Thymus (tissue), 11 donors: ENCODE data around the gene SELENOS. TPM values are rescaled to one million over a fixed set of nuclear protein-coding genes. Genes with fewer than 3 reads are reported as not detected.

Experiments used
- DNase-seq, 9 donors: peaks; one replicate each; pipeline ENCODE4 v3.0.0-alpha.2; 2013; ENCODE audit warnings: low spot score in 9 of 9, low read depth in 6 of 9, missing footprints in 1 of 9
- H3K27ac ChIP-seq, 2 donors: one replicate each; pipeline ENCODE4 v1.5.1; 2013; ENCODE audit warnings: control low read depth in 1 of 2, low read depth in 1 of 2, low read length in 1 of 2, mild to moderate bottlenecking in 1 of 2, moderate library complexity in 1 of 2
- H3K27me3 ChIP-seq, 2 donors: one replicate each; pipeline ENCODE4 v1.5.1; 2013; ENCODE audit warnings: low read length in 1 of 2; ENCODE audit not compliant: control insufficient read depth in 2 of 2, insufficient read depth in 1 of 2
- H3K36me3 ChIP-seq, 2 donors: one replicate each; pipeline ENCODE4 v1.5.1; 2013; ENCODE audit warnings: low read length in 1 of 2, mild to moderate bottlenecking in 1 of 2, moderate library complexity in 1 of 2; ENCODE audit not compliant: control insufficient read depth in 2 of 2, insufficient read depth in 2 of 2
- H3K4me1 ChIP-seq, 2 donors: one replicate each; pipeline ENCODE4 v1.5.1; 2013; ENCODE audit warnings: low read length in 2 of 2; ENCODE audit not compliant: control insufficient read depth in 2 of 2, insufficient read depth in 2 of 2
- H3K4me3 ChIP-seq, 2 donors: one replicate each; pipeline ENCODE4 v1.5.1; 2013; ENCODE audit warnings: low read length in 2 of 2, control low read depth in 1 of 2, mild to moderate bottlenecking in 1 of 2
- H3K9me3 ChIP-seq, 2 donors: one replicate each; pipeline ENCODE4 v1.5.1; 2013; ENCODE audit warnings: low read length in 1 of 2, mild to moderate bottlenecking in 1 of 2; ENCODE audit not compliant: control insufficient read depth in 2 of 2, insufficient read depth in 1 of 2
- WGBS: extraction: QIAGEN DNeasy Blood & Tissue Kit; methylation state at CpG from one replicate; pipeline ENCODE4 v1.1.7; 2013; 5-methylcytosine and 5-hydroxymethylcytosine counted together
- polyA plus RNA-seq: library from polyadenylated mRNA; stranded (reverse); fragments of 200-250 nt; gene quantifications from one replicate; pipeline ENCODE4 v1.2.3, GENCODE V29; 2013
- total RNA-seq: library from RNA; stranded (reverse); fragments of 120-200 nt; gene quantifications from one replicate; pipeline ENCODE4 v1.2.4, GENCODE V29; 2013
- donor health status: healthy.

Gene SELENOS
- total and polyA plus RNA-seq, 2 donors, result 26.4 to 64.5 TPM

DNA sequence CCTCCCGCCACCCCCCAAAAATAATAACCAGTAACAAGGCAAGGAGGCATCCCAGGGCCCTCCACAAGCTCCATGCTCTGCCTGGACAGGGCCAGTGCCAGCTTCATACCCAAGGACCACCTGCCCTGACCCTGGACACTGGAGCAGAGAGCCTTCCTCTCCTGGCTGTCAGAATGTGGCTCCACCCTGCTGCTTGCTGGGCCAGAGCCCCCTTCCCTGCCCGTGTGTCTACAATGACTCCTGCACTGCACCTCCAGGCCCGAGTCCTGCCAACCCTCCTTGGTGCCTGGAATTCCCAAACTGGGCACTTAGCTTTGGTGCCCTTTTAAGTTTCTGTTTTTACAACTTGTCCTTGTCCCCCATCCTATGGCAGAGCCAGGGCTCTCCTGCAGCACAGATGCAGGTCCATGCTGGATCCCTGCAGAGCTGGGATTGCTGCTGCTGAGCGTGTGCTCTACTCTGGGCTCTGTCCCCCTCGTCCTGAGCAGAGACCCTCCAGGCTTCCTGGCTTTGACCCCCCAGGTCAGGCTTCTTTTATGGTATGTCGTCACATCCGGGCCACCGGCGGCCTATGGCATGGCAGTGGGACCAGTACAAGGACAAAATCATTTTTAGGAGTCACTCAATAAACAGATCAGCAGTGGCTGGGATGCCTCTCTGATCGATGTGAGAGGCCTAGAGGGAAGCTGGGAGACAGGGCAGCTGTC, 29.2 kb upstream of the SELENOS start:
- Histone ChIP-seq H3K27ac (no peak overlapping the region), H3K9me3 (no peaks in the 10 kb centered on the region), H3K36me3 (no peaks in the 10 kb centered on the region), H3K4me1 (no peaks in the 10 kb centered on the region), H3K4me3 (no peak overlapping the region), H3K27me3 (no peaks in the 10 kb centered on the region)
- WGBS, result 89% methylated on average over 10 of the region's 10 CpGs
- DNase-seq, result no peak

- Histone ChIP-seq H3K4me3 (no peak overlapping the region), H3K36me3 (no peaks in the 10 kb centered on the region), H3K27me3 (no peaks in the 10 kb centered on the region), H3K4me1 (no peaks in the 10 kb centered on the region), H3K27ac (no peak overlapping the region), H3K9me3 (no peaks in the 10 kb centered on the region)
- WGBS, result 96% methylated on average over 8 of the region's 8 CpGs
- no peak for DNase-seq
Observed at GRCh38 chr15:101305820-101306255, 28.6 kb upstream of the SELENOS start.

DNA sequence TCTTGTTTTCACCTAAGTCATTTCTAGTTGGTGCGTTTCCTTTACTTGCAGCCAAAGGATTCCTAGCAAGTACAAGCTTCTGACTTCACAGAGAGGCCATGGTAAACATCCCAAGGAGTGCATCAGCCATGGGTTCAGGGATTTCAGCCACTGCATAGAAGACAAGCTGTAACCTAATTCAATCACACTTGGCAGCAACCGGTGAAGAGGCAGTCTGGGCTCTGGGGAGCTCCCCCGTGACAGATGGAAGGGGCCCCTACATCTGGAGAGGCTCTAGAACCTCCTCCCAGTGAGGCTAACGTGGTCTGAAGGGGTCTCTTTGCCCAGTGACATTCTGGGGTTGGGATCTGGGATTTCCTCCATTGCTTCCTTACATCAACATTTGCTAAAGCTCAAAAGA, 26.1 kb upstream of the SELENOS start:
- Histone ChIP-seq H3K27me3 (no peaks in the 10 kb centered on the region), H3K27ac (no peak overlapping the region), H3K9me3 (no peaks in the 10 kb centered on the region), H3K4me3 (no peak overlapping the region), H3K36me3 (no peaks in the 10 kb centered on the region), H3K4me1 (no peaks in the 10 kb centered on the region)
- no peak for DNase-seq
- WGBS, result 83% methylated on average over 4 of the region's 4 CpGs

GRCh38 chr15:101296418-101297405, 19.4 kb upstream of the SELENOS start:
- H3K4me1 ChIP-seq, result peaks cover 10 to 12% of the 10 kb centered on the region in 2 donors
- DNase-seq, result no peak
- H3K27ac ChIP-seq, result no peak overlapping the region
- H3K9me3 ChIP-seq, result no peaks in the 10 kb centered on the region
- peaks cover 0 to 7% of the 10 kb centered on the region in 2 donors for H3K36me3 ChIP-seq
- 94% methylated on average over 9 of the region's 9 CpGs for WGBS
- no peaks in the 10 kb centered on the region for H3K27me3 ChIP-seq
- no peak overlapping the region for H3K4me3 ChIP-seq

- H3K4me3 ChIP-seq, result peak overlapping the region; percentile 95 to 97
- DNase-seq, result peak in 1 of 9 donors; percentile 8
- WGBS, result 3% methylated on average over 20 of the region's 20 CpGs
- H3K27ac ChIP-seq, result peak overlapping the region; percentile 87 to 88
- no peaks in the 10 kb centered on the region for H3K27me3 ChIP-seq
- no peaks in the 10 kb centered on the region for H3K9me3 ChIP-seq
- peaks cover 0 to 7% of the 10 kb centered on the region in 2 donors for H3K36me3 ChIP-seq
- H3K4me1 ChIP-seq, result peaks cover 10 to 12% of the 10 kb centered on the region in 2 donors
Observed at GRCh38 chr15:101295607-101296161, 18.4 kb upstream of the SELENOS start.

DNA sequence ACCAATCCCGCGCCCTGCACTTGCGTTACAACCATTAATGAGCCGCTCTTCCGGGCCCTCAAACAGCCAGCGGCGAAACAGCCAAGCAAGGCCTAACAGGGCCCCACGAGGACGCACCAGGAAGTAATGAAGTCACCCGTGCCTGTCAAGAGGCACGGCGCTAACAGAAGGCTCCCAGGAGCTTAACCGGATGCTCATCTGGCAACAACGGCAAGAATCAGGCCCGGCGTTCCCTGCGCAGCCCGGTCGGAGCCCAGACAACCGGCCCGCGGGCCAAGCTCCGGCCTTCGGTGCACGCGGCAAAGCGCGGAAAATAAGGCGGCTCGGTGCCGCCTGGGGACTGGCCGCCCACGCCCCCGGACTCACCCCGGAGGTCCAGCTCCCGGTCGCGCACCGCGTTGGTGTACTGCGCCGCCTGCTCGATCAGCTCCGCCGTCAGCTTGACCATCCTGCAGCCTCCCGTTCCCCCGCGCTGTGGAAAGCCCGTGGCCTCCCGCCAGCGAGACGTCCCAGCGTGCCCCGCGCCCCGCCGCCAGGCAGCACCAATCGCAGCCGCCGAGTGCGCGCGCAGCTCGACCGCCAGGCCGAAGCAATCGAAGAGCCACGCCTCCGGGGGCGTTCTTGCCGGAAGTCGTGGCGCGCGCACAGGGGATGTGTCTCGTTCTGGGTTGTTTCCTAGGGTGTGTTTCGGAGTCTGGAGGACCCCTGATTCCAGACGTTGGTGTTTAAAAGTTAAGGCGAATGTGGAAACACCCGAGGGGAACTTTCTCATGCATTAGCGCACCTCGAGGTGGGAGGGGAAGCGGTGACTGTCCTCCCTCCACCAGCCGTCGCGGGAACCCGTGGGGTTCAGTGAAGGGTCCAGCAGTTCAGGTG, 17.7 kb upstream of the SELENOS start, which contains the start of gene SNRPA1:
Gene SNRPA1, minus strand, starts transcription at position 518 of the 876 bp plus-strand sequence. Its CDS starts 70 bp downstream, at position 448.
- no peaks in the 10 kb centered on the region for H3K9me3 ChIP-seq
- peaks cover 0 to 14% of the 10 kb centered on the region in 2 donors for H3K36me3 ChIP-seq
- H3K4me3 ChIP-seq, result peak within 1 kb of the TSS; percentile 95 to 97
- H3K27me3 ChIP-seq, result no peaks in the 10 kb centered on the region
- DNase-seq, result peak in 8 of 9 donors; percentile 85 to 97 (median 93)
- under 1% methylated on average over 87 of the region's 87 CpGs for WGBS
- H3K4me1 ChIP-seq, result peaks cover 10 to 12% of the 10 kb centered on the region in 2 donors
- H3K27ac ChIP-seq, result peak within 1 kb of the TSS; percentile 94 to 96

DNA sequence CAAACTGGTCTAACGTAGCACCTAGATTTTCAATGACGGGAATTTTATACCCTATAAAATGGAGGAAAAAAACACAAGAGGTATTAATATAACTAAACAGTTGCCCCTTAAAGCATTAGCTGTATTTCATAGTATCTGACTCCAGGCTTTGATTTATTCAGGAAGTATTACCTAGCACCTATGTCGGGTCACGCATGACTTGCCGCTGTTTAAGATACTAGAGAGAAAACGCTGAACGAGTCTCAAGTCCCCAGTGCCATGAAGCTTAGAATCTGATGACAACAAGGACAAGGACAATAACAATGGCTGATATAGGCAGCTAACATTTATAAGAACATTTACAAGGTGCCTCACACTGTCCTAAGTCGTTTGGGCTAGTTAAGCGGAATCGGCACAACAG, 15.8 kb upstream of the SELENOS start:
- Histone ChIP-seq H3K36me3 (peaks cover 0 to 28% of the 10 kb centered on the region in 2 donors), H3K4me3 (peak overlapping the region; percentile 95 to 97), H3K27ac (no peak overlapping the region), H3K27me3 (no peaks in the 10 kb centered on the region), H3K9me3 (no peaks in the 10 kb centered on the region), H3K4me1 (peaks cover 10 to 12% of the 10 kb centered on the region in 2 donors)
- DNase-seq, result no peak
- WGBS, result 87% methylated on average over 10 of the region's 10 CpGs

GRCh38 chr15:101288905-101289513, 11.7 kb upstream of the SELENOS start:
- peaks cover 18 to 62% of the 10 kb centered on the region in 2 donors for H3K36me3 ChIP-seq
- no peaks in the 10 kb centered on the region for H3K27me3 ChIP-seq
- H3K4me1 ChIP-seq, result peaks cover 7 to 8% of the 10 kb centered on the region in 2 donors
- H3K9me3 ChIP-seq, result no peaks in the 10 kb centered on the region
- peak in 7 of 9 donors; percentile 11 to 72 (median 49) for DNase-seq
- WGBS, result 94% methylated on average over 8 of the region's 8 CpGs
- H3K27ac ChIP-seq, result no peak overlapping the region
- no peak overlapping the region for H3K4me3 ChIP-seq
